ENCODE measurements around the gene VPS33A.
"Not testable (repeated sequence)": the region's sequence is repeated elsewhere in the genome, so short reads cannot be mapped to it uniquely, and the experiment has no call there.

VPS33A gene

GRCh38 chr12:122266230-122266901, at the start of gene VPS33A:
VPS33A (minus strand) TSS chr12:122266494; CDS start chr12:122266408, 86 bp downstream.
- DNase-seq (ENCODE audit: low spot score), result peak; percentile 97

DNA sequence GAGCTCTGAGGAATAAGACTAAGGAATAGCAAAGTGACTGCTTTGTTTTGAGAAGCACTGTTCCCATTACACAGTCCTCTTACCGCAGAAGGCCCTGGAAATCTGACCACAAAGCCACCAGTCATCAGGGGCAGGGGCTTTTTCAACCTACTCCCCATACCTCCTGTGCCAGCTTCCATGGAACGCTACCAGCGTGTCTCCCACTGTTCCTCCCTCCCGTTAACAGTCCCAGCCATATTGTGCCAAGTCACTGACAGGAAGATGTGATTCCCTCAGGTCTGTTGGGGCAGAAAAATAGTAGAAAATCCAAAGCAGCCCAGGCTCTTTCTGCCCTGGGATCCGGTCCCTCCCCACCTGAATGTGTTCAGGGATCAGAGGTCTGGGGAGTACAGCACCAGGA, 46.6 kb upstream of the VPS33A start:
- no peak for DNase-seq (ENCODE audit: low spot score)

DNA sequence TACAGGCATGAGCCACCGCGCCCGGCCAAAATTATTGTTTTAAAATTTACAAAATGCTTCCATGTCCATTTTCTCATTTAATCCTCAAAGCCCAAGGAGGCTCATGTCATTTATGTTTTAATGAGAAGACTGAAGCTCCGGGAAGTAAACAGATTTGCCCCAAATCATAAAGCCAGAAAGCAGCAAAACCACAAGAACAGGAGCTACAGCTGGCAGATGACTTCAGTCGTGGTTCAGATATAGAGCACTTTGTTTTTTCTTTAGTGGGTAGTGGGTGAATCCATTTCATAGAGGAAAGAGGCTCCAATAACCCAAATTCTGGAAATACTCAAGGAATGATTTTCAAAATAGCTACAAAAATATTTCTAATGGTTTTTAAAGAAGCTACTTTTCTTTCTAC, 45.4 kb upstream of the VPS33A start:
- no peak for DNase-seq (ENCODE audit: low spot score)

DNA sequence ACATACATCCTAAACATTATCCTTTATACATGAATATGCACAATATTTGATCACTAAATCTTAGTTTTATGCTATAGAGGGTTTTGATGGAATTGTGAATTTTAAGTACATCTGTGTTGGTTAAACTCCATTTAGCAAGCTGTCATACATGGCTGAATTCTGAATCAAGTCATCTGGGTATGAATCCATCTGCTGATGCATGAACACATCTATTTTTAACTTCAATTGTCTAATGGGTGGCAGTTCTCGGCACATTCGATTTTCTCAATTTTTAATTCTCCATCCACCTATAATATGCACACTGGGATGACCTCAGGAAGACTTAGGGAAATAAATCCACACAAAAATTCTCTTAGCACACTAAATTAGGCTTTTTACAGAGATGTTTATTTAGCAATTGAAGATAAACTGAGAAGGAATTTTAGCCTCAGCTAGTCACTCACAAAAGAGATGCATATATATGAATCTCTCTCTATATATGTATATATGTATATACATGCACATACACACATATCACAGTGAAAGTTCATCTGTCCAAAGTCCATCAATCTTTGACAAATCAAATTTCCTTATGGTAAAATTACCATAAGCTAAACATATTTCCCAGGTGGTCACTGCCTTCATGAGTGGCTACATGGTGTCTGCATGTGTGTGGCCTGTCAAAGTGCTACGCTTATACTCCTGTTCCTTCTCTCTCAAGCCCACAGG, 44.5 kb upstream of the VPS33A start:
- DNase-seq (ENCODE audit: low spot score), result no peak

GRCh38 chr12:122309564-122310121, 43.3 kb upstream of the VPS33A start:
- no peak for DNase-seq (ENCODE audit: low spot score)

GRCh38 chr12:122308811-122309210, 42.5 kb upstream of the VPS33A start:
- DNase-seq (ENCODE audit: low spot score), result peak; percentile 25

- no peak for DNase-seq (ENCODE audit: low spot score)
Measured at GRCh38 chr12:122306407-122306806, 40.1 kb upstream of the VPS33A start.

- no peak for DNase-seq (ENCODE audit: low spot score)
Measured at GRCh38 chr12:122304924-122305323, 38.6 kb upstream of the VPS33A start.

GRCh38 chr12:122303068-122303467, 36.8 kb upstream of the VPS33A start:
- DNase-seq (ENCODE audit: low spot score), result no peak

DNA sequence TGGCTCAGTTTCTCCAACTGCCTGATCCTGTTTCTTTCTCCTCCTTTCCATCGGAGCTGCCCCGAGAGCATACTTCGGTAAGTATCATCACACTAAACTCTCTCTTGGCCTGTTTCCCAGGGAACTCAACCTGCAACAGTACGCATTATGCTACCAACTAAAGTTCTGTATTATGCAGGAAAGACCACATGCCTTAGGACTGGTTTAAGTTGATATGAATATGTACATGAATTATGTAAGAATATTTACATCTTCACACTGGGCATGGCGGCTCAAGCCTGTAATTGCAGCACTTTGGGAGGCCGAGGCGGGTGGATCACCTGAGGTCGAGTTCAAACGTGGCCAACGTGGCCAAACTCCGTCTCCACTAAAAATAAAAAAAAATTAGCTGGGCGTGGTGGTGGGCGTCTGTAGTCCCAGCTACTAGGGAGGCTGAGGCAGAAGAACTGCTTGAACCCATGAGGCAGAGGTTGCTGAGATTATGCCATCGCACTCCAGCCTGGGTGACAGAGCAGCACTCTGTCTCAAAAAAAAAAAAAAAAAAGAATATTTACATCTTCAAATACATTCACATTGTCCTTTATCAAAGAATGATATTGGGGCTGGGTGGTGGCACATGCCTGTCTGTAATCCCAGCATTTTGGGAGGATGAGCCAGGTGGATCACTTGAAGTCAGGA, 31.9 kb upstream of the VPS33A start:
- DNase-seq (ENCODE audit: low spot score), result no peak

DNA sequence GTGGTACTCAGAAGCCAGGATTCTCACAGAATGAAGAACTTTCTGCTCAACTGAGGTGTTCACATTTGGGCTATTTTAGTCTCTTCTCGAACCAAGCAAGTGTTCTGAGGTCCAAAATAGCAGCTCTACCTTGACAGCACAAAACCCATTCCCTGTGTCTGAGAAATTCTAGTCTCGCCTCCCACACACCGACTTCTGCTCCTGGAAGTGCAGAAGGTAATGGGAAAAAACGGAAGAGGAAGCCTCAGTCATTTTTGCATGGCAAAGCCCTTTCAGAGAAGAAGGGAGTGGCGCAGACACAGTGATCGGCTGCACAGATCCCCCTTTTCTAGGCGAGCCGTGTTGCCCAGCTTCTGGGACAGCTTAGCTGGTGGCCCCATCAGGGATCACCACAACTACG, 31.2 kb upstream of the VPS33A start:
- no peak for DNase-seq (ENCODE audit: low spot score)

- DNase-seq (ENCODE audit: low spot score), result no peak
Measured at GRCh38 chr12:122295877-122296276, 29.6 kb upstream of the VPS33A start.

DNA sequence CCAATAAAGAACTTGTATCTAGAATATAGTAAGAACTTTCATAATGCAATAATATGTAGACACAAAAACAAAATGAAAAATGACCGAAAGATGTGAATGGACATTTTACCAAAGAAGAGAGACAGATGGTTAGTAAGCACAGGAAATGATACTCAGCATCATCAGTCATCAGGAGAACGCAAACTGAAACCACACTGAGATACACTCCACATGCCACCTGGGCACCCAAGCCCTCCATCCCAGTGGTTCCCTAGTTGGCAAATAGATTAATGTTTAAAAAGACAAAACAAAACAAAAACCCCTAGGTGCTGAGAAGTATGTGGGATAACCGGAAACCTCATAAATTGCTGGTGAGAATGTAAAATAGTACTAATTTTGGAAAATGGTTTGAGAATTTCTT, 26.8 kb upstream of the VPS33A start:
- no peak for DNase-seq (ENCODE audit: low spot score)

- DNase-seq (ENCODE audit: low spot score), result no peak
Measured at GRCh38 chr12:122291431-122291830, 25.1 kb upstream of the VPS33A start.

- no peak for DNase-seq (ENCODE audit: low spot score)
Measured at GRCh38 chr12:122283680-122284079, 17.4 kb upstream of the VPS33A start.

GRCh38 chr12:122282061-122282460, 15.8 kb upstream of the VPS33A start:
- peak; percentile 72 for DNase-seq (ENCODE audit: low spot score)

DNA sequence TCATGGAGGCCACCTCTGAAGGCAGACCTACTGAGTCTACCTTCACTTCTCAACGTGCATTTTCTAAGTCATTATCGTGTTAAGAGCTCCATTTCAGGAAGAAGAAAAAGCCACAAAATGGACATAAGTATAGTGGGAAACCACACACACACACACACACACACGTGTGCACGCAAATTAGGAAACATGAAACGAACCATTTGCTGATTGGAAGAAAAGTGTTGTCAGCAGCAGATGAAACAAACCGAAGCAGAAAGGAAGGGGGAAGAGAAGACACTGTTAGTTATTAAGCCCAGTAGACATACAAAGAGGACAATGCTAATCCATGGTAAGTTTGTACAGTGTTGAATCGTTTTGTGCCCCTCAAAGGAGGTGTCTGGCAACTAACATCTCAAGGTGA, 9.9 kb upstream of the VPS33A start:
- no peak for DNase-seq (ENCODE audit: low spot score)

DNA sequence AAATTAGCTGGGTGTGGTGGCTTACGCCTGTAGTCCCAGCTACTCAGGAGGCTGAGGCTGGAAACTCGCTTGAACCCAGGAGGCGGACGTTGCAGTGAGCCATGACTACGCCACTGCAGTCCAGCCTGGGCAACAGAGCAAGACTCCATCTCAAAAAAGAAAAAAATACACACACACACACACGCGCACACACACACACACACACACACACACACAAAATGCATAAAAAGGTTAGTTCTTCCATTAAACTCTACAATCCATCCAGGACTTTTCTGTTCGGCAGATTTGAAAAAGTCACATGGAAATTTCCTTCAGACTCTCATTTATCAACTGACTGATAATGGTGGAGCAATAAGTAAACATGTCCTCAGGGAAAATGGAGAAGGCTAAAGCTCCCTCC, 9.2 kb upstream of the VPS33A start:
- DNase-seq (ENCODE audit: low spot score), result no peak

GRCh38 chr12:122265886-122266229, 436 bp downstream of the VPS33A start:
- no peak for DNase-seq (ENCODE audit: low spot score)

DNA sequence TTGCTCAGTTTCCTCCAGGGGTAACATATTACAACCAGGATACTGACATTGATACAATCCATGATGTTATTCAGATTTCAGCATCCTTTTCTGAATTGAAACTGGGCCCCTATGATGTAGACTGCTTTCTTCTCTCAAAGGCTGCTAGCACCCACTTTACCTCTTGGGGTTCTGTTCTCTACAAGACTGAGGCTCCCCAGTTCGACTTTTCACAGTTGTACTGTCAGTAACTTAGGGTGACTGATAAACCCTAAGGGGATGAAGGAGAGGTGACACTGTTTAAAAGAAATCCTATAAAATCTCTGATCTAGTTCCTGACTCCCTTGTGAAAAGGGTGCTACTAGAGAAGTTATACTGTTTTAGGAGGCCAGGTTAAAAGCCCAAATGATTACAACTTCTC, 818 bp downstream of the VPS33A start:
- DNase-seq (ENCODE audit: low spot score), result no peak

- not testable (repeated sequence) for DNase-seq (ENCODE audit: low spot score)
Measured at GRCh38 chr12:122260735-122261134, 5.6 kb downstream of the VPS33A start.

DNA sequence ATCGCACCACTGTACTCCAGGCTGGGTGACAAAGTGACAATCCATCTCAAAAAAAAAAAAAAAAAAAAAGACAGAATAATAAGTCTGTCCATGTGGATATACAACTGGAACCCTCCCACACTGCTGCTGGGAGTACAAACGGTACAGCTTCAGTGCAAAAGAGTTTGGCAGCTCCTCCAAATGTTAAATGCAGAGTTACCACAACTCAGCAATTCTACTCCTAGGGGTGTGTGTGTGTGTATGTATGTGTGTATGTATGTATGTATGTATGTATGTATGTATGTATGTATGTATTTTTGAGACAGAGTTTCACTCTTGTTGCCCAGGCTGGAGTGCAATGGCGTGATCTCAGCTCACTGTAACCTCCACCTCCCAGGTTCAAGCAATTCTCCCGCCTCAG, 7.4 kb downstream of the VPS33A start:
- DNase-seq (ENCODE audit: low spot score), result not testable (repeated sequence)

- DNase-seq (ENCODE audit: low spot score), result not testable (repeated sequence)
Measured at GRCh38 chr12:122258462-122258861, 7.8 kb downstream of the VPS33A start.

All from AG20443 (cell line).